Inferior parietal cortex (tissue), 1 donor: ENCODE measurements around the gene NEURL2.

Experiments
- DNase-seq: peaks from one replicate; pipeline ENCODE4 v3.0.0-alpha.2; 2016; ENCODE audit errors: extremely low spot score

The NEURL2 gene

DNA sequence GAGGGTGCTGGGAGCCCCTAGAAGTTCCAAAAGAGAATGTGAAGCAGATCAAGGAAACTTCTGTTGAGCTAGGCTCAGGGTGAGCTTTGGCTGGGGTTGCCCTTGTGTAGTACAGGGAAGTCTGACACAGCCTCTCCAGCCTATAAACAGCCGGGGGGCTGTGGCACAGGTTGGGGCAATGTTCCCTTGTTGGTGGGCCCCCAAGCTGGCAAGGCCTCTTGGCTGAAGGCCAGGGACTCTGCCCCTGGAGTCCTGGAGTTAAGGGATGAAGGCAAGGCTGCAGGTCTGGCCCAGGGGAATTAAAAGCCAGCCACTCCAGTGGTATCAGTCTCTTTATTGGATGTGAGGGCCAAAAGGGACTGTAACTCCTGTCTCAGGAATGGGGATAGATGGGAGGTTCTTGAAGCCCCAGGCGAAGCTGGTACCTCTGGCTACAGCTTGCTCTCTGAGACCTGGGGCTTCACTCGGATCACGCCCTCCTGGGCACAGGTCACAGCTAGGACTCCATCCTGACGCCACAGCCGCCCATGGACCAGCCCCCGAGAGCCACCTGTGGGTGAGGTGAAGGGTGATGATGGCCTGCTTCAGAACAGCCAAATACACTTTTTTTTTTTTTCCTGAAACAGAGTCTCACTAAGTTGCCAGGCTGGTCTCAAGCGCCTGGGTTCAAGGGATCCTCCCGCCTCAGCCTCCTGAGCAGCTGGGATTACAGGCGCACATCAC is 49.4 kb downstream of the NEURL2 start:
- DNase-seq = no peak

DNA sequence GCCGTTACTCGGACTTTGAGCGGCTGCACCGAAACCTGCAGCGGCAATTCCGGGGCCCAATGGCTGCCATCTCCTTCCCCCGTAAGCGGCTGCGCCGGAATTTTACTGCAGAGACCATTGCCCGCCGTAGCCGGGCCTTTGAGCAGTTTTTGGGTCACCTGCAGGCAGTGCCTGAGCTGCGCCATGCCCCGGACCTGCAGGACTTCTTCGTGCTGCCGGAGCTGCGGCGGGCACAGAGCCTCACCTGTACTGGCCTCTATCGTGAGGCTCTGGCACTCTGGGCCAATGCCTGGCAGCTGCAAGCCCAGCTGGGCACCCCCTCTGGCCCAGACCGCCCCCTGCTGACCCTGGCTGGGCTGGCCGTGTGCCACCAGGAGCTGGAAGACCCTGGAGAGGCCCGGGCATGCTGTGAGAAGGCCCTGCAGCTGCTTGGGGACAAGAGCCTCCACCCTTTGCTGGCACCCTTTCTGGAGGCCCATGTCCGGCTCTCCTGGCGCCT is 50.3 kb downstream of the NEURL2 start:
- no peak for DNase-seq
